Choroid plexus epithelial cell (primary cell): ENCODE measurements around the gene CFAP100.

Source experiments
- DNase-seq: peaks from one replicate; pipeline ENCODE4 v3.0.0-alpha.2; 2010; ENCODE audit warnings: low read depth
- H3K4me3 ChIP-seq: 2 replicates; pipeline ENCODE4 v1.5.1; 2011; ENCODE audit warnings: low read depth, mild to moderate bottlenecking, control low read depth, low read length, moderate library complexity
- TF ChIP-seq, protein P1 (sequence below): conservative IDR thresholded peaks from 2 replicates; pipeline ENCODE4 v1.5.1; 2011; ENCODE audit warnings: low read depth, mild to moderate bottlenecking, control low read depth, inconsistent platforms, low read length, moderate library complexity

CFAP100 gene

DNA sequence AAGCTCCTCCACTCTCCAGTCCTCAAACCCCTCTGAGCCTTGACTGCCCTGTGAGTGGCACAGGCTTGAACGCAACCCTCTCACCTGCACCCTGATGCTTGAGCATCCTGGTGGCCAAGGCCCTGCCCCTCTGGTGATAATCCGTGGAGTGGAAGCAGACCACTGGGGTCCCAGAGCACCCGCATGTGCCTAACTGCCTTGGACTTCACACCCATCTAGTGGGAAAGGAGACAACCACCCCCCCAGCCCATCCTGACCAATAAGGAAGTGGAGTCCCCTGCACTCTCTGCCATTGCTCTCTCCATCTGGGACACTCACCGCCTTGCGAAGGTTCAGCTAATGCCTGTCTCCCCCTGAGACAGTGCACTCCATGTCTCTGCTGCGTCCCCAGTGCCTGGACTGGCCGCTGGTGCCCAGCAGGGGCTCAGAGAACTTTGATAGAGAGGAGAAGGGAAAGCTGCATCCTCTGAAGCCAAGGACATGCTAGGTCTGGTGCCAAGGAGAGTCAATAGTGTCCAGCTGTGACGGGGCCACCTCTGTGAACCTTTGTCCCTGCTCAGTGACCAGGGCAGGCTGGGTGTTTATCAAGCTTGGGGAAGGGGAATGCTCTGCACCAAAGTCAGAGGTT is 40.9 kb upstream of the CFAP100 start:
- no peak overlapping the region for H3K4me3 ChIP-seq
- TF ChIP-seq, protein P1, sequence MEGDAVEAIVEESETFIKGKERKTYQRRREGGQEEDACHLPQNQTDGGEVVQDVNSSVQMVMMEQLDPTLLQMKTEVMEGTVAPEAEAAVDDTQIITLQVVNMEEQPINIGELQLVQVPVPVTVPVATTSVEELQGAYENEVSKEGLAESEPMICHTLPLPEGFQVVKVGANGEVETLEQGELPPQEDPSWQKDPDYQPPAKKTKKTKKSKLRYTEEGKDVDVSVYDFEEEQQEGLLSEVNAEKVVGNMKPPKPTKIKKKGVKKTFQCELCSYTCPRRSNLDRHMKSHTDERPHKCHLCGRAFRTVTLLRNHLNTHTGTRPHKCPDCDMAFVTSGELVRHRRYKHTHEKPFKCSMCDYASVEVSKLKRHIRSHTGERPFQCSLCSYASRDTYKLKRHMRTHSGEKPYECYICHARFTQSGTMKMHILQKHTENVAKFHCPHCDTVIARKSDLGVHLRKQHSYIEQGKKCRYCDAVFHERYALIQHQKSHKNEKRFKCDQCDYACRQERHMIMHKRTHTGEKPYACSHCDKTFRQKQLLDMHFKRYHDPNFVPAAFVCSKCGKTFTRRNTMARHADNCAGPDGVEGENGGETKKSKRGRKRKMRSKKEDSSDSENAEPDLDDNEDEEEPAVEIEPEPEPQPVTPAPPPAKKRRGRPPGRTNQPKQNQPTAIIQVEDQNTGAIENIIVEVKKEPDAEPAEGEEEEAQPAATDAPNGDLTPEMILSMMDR, result no peak
- no peak for DNase-seq

DNA sequence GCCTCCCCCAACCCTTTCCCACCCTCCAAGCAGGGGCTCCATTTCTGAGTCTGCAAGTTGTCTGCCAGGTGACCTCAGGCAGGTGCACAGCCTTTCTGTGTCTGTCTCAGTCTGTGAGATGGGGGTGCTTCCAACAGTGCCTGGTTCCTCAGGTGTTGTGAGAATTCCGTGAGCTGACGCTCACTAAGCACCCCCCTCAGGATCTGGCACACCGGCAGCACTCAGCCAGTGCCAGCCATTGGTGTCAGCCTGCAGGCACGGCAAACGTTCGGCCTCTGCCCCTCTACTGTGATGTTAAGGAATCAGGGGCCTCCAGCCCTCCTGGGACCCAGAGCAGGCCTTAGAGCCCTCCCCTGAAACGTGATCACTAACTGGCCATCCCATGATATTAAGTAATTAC is 39.9 kb upstream of the CFAP100 start:
- no peak for DNase-seq
- H3K4me3 ChIP-seq, result no peak overlapping the region
- TF ChIP-seq, protein P1, result no peak

DNA sequence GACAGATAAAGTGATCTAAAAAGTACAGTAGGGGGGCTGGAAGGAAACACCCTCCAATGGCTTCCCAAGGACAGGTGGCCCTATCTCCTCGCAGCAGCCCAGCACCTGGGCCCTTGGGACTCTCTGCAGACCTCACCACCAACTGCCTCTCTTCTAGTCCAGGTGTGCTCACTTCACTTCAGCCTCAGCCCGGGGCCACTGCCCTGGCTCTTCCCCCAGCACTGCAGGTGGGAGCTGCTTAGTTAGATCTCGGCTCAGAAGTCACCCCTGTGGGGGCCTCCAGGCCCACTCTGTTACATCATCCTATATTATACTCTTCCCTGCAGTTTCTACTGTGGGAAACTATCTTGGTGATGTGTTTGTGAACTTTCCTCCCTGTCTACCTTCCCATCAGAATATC is 39.5 kb upstream of the CFAP100 start:
- peak overlapping the region; percentile 69 for H3K4me3 ChIP-seq
- TF ChIP-seq, protein P1, result no peak
- DNase-seq, result peak; percentile 22

DNA sequence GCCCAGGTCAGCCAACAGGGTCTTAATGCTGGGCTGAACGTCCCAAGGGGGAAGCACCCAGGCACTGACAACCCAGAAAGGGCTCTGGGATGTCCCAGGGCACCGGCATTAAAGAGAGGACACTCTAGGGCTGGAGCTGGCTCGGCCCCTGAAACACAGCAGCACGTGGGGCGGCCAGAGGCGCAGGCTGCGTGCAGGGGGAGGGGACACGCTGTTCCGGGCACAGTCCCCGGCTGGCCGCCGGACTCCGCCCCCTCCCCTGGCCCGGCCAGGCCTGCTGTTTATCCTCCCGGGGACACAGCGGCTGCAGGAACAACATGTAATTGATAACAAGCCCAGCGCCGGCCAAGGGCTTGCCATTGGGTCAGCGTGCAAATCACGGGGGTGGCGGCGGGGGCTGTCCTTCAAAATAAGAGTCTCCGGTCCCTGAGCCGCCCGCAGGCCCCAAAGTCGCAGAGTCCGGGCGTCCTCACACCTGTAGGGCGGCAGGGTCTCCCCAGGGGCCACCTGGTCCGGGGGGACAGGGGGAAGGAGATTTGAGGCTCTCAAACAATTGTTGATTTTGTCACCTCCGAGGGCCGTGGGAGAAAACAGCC is 38.8 kb upstream of the CFAP100 start:
- DNase-seq, result peak; percentile 86
- H3K4me3 ChIP-seq, result peak overlapping the region; percentile 69
- TF ChIP-seq, protein P1, result no peak

DNA sequence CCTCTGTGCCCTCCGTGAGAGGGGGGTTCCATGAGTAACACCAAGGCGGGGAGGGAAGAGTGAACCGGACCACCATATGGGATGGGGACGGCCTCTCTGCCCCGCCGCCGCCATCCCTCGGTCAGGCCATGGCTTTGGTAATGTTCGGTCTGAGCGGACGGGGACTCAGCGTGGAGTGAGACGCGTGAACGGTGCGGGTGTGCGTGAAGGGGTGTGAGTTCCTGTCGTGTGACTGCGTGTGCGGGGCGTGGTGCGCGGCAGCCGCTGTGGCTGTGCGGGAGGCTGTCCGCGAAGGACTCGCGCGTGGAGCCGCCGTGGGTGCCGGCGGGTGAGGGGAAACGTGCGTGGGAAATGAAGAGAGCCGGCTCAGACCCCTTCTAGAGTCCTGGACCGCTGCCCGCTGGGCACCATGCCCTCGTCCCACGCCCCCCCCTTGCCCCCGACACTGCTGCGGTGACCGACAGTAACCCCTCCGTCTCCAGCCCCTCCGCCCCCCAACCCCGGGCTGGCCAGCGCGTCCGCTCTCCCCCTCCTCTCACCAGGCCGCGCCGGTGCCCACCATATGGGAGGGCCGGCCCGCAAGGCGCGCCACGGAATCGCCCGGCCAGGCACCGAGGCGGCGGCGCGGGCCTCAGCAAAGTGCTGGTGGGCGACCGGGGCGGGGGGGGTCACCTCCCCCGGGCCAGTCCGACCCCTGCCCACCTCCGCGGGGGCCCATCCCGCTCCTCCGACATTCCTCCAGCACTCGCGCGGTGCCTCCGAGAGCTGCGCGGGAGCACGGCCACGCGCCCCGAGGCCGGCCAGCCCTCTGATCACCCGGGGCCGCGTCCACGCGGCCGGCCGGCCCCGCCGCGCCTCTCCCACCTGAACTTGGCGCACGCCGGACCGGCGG is 38.1 kb upstream of the CFAP100 start:
- H3K4me3 ChIP-seq, result peak overlapping the region; percentile 69
- TF ChIP-seq, protein P1, result no peak
- DNase-seq, result peak; percentile 23

DNA sequence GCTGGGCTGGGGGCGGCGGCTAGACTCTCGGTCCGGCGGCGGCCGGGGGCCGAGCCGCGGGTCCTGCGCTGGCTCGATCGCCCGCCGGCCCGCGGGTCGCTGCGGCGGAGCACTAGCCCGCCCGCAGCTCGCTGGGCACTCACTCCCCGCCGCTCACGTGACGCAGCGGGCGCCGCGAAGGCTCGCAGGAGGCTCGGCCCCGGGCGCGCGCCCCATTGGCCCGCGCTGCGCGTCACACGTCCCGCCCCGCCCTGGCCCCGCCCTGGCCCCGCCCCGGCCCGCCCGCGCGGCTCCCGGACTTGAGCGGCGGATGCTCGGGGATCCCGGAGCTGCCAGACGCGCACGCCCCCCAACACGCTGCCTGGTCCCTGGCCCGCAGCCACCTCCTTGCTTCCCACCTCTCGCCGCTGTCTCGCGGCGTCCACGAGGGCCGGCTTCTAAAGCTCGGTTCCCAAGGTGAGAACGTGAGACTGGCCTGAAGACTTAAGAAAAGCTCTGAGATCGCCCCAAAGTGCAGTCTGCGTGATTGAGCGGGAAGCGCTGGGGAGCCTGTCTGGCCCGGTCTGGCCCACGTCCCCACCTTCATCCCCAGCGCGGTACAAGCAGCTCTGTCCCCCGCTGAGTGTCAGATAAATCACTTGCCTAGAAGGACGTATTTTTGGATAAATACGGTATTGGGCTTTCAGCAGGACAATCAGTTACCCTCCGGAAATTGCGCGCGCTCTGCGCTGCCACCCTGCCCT is 37.2 kb upstream of the CFAP100 start, which contains the start of gene KLF15:
Gene KLF15, minus strand, starts transcription at position 114 of the 743 bp plus-strand sequence. CDS start 4,486 bp downstream, outside the sequence.
- TF ChIP-seq, protein P1, result no peak
- H3K4me3 ChIP-seq, result peak within 1 kb of the TSS; percentile 69
- DNase-seq, result peak; percentile 85
